A673 (cell line): ENCODE results near the gene CNN1.

Source experiments
- EZH2 ChIP-seq: fragments of 200-600 bp; sonication (generic); IDR thresholded peaks from 2 replicates; pipeline ENCODE4 v1.6.1; 2017; ENCODE audit warnings: borderline replicate concordance, low read depth, mild to moderate bottlenecking, mixed read lengths, antibody characterized with exemption, low read length; ENCODE audit not compliant: poor library complexity, severe bottlenecking
- TF ChIP-seq, protein P1 (sequence below): fragments of 300-800, 200-600 bp; sonication (generic); conservative IDR thresholded peaks from 2 replicates; pipeline ENCODE4 v1.5.1; 2017; ENCODE audit warnings: low read depth, mild to moderate bottlenecking, antibody characterized with exemption, low read length, moderate library complexity, mixed read lengths

- TF ChIP-seq, protein P1, sequence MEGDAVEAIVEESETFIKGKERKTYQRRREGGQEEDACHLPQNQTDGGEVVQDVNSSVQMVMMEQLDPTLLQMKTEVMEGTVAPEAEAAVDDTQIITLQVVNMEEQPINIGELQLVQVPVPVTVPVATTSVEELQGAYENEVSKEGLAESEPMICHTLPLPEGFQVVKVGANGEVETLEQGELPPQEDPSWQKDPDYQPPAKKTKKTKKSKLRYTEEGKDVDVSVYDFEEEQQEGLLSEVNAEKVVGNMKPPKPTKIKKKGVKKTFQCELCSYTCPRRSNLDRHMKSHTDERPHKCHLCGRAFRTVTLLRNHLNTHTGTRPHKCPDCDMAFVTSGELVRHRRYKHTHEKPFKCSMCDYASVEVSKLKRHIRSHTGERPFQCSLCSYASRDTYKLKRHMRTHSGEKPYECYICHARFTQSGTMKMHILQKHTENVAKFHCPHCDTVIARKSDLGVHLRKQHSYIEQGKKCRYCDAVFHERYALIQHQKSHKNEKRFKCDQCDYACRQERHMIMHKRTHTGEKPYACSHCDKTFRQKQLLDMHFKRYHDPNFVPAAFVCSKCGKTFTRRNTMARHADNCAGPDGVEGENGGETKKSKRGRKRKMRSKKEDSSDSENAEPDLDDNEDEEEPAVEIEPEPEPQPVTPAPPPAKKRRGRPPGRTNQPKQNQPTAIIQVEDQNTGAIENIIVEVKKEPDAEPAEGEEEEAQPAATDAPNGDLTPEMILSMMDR, result no peak
- no peak for TF ChIP-seq EZH2
Observed at GRCh38 chr19:11578258-11579142, 39.8 kb downstream of the CNN1 start.
